ENCODE measurements around the gene IDH3A.

Gene IDH3A

GRCh38 chr15:78131295-78132061 is 17.7 kb upstream of the IDH3A start, which contains the start of gene CIB2:
Gene CIB2, minus strand, starts transcription at chr15:78131445. Its CDS starts 230 bp downstream, at chr15:78131215.
- peak; percentile 78 for DNase-seq (ENCODE audit: low spot score)
- TF ChIP-seq CTCF (conservative IDR thresholded peaks at IDR 0.05; ENCODE audit: low read depth), result peak; percentile 95
- peak within 1 kb of the TSS; percentile 22 for H3K27ac ChIP-seq
- POLR2A ChIA-PET (ENCODE audit: low non-redundant PET), result no interaction called here
- CTCF ChIA-PET, result interaction anchor here (0.6 to 2.1 kb wide), 22 partner anchors 9 to 436 kb away, joined by 3 to 11 read pairs (median 4); partner anchors contain the start of gene IDH3A

GRCh38 chr15:78133801-78134200 is 15.4 kb upstream of the IDH3A start:
- H3K27ac ChIP-seq, result no peak overlapping the region
- DNase-seq (ENCODE audit: low spot score), result peak; percentile 79
- no peak for TF ChIP-seq CTCF (conservative IDR thresholded peaks at IDR 0.05; ENCODE audit: low read depth)
- POLR2A ChIA-PET (ENCODE audit: low non-redundant PET), result no interaction called here
- CTCF ChIA-PET, result no interaction called here

GRCh38 chr15:78139578-78139977 is 9.6 kb upstream of the IDH3A start:
- no peak for DNase-seq (ENCODE audit: low spot score)
- ChIA-PET CTCF (interaction anchor here (0.7 kb wide), 2 partner anchors 115 to 329 kb away, joined by 3 to 4 read pairs; no protein-coding TSS in a partner anchor), POLR2A (ENCODE audit: low non-redundant PET) (no interaction called here)
- no peak for TF ChIP-seq CTCF (conservative IDR thresholded peaks at IDR 0.05; ENCODE audit: low read depth)
- no peak overlapping the region for H3K27ac ChIP-seq

GRCh38 chr15:78140292-78140691 is 8.9 kb upstream of the IDH3A start:
- DNase-seq (ENCODE audit: low spot score), result no peak
- POLR2A ChIA-PET (ENCODE audit: low non-redundant PET), result no interaction called here
- no peak for TF ChIP-seq CTCF (conservative IDR thresholded peaks at IDR 0.05; ENCODE audit: low read depth)
- no peak overlapping the region for H3K27ac ChIP-seq
- CTCF ChIA-PET, result interaction anchor here (0.7 kb wide), 1 partner anchor 330 kb away, joined by 3 read pairs; no protein-coding TSS in a partner anchor

- no peak for DNase-seq (ENCODE audit: low spot score)
- no peak overlapping the region for H3K27ac ChIP-seq
- CTCF ChIA-PET, result no interaction called here
- POLR2A ChIA-PET (ENCODE audit: low non-redundant PET), result no interaction called here
- TF ChIP-seq CTCF (conservative IDR thresholded peaks at IDR 0.05; ENCODE audit: low read depth), result no peak
Observed at GRCh38 chr15:78142332-78142731, 6.8 kb upstream of the IDH3A start.

- POLR2A ChIA-PET (ENCODE audit: low non-redundant PET), result no interaction called here
- peak overlapping the region; percentile 3; the same call in 1 of the 2 replicates for H3K27ac ChIP-seq
- CTCF ChIA-PET, result interaction anchor here (0.5 kb wide), 1 partner anchor 17 kb away, joined by 4 read pairs; no protein-coding TSS in a partner anchor
- TF ChIP-seq CTCF (conservative IDR thresholded peaks at IDR 0.05; ENCODE audit: low read depth), result no peak
- DNase-seq (ENCODE audit: low spot score), result no peak
Observed at GRCh38 chr15:78146425-78147154, 2.6 kb upstream of the IDH3A start.

Measured in RWPE1 (cell line).